MG63 (cell line): ENCODE measurements around the gene CASQ2. TPM values are rescaled to one million over a fixed set of nuclear protein-coding genes. Genes with fewer than 3 reads are reported as not detected.

ENCODE experiments used
- DNase-seq: peaks from one replicate; pipeline ENCODE4 v3.0.0-alpha.2; 2020
- H3K27me3 ChIP-seq: fragments of 250-450 bp; sonication (Bioruptor Pico); 2 replicates; pipeline ENCODE4 v1.5.1; 2020; ENCODE audit warnings: mild to moderate bottlenecking, moderate library complexity
- H3K36me3 ChIP-seq: fragments of 250-450 bp; sonication (Bioruptor Pico); 2 replicates; pipeline ENCODE4 v1.5.1; 2020; ENCODE audit warnings: mild to moderate bottlenecking, moderate library complexity
- H3K4me3 ChIP-seq: fragments of 250-450 bp; sonication (Bioruptor Pico); 2 replicates; pipeline ENCODE4 v1.5.1; 2020; ENCODE audit warnings: mild to moderate bottlenecking, moderate library complexity
- H3K9me3 ChIP-seq: fragments of 250-450 bp; sonication (Bioruptor Pico); 2 replicates; pipeline ENCODE4 v1.5.1; 2020; ENCODE audit warnings: mild to moderate bottlenecking, moderate library complexity
- total RNA-seq: library from RNA; depleted of rRNA; stranded (reverse); fragments of >200 nt; shearing (Covaris generic); gene quantifications from 2 replicates; pipeline ENCODE4 v1.2.3, GENCODE V29; 2014; ENCODE audit warnings: low replicate concordance

The CASQ2 gene
- total RNA-seq, 1 experiment from 2014 or later, result not detected

- DNase-seq, result no peak
- peaks cover 4% of the 10 kb centered on the region; the same call in 1 of the 2 replicates for H3K9me3 ChIP-seq
- H3K36me3 ChIP-seq, result no peaks in the 10 kb centered on the region
- no peak overlapping the region for H3K4me3 ChIP-seq
- H3K27me3 ChIP-seq, result peaks cover 4% of the 10 kb centered on the region; the same call in 1 of the 2 replicates
These were observed 11.2 kb downstream of the CASQ2 start for GRCh38 chr1:115757326-115757725.

GRCh38 chr1:115755456-115756370, 12.8 kb downstream of the CASQ2 start:
- Histone ChIP-seq H3K4me3 (no peak overlapping the region), H3K27me3 (peaks cover 4% of the 10 kb centered on the region; the same call in 1 of the 2 replicates), H3K9me3 (peaks cover 4% of the 10 kb centered on the region; the same call in 1 of the 2 replicates), H3K36me3 (no peaks in the 10 kb centered on the region)
- DNase-seq, result no peak

- H3K36me3 ChIP-seq, result no peaks in the 10 kb centered on the region
- no peak overlapping the region for H3K4me3 ChIP-seq
- H3K9me3 ChIP-seq, result no peaks in the 10 kb centered on the region
- DNase-seq, result no peak
- peaks cover 4% of the 10 kb centered on the region; the same call in 1 of the 2 replicates for H3K27me3 ChIP-seq
These were observed 14.7 kb downstream of the CASQ2 start for GRCh38 chr1:115753830-115754229.

GRCh38 chr1:115753361-115753760, 15.2 kb downstream of the CASQ2 start:
- Histone ChIP-seq H3K9me3 (no peaks in the 10 kb centered on the region), H3K27me3 (peaks cover 4% of the 10 kb centered on the region; the same call in 1 of the 2 replicates), H3K36me3 (no peaks in the 10 kb centered on the region), H3K4me3 (no peak overlapping the region)
- DNase-seq, result no peak

- no peaks in the 10 kb centered on the region; the same call in 1 of the 2 replicates for H3K9me3 ChIP-seq
- no peak overlapping the region for H3K4me3 ChIP-seq
- H3K36me3 ChIP-seq, result no peaks in the 10 kb centered on the region
- DNase-seq, result no peak
- no peaks in the 10 kb centered on the region for H3K27me3 ChIP-seq
These were observed 19.9 kb downstream of the CASQ2 start for GRCh38 chr1:115748401-115749150.

- H3K9me3 ChIP-seq, result no peaks in the 10 kb centered on the region; the same call in 1 of the 2 replicates
- no peaks in the 10 kb centered on the region for H3K27me3 ChIP-seq
- no peak for DNase-seq
- no peaks in the 10 kb centered on the region for H3K36me3 ChIP-seq
- no peak overlapping the region for H3K4me3 ChIP-seq
These were observed 22.4 kb downstream of the CASQ2 start for GRCh38 chr1:115746021-115746690.

GRCh38 chr1:115744646-115745275, 23.8 kb downstream of the CASQ2 start:
- no peak overlapping the region for H3K4me3 ChIP-seq
- no peak for DNase-seq
- H3K27me3 ChIP-seq, result no peaks in the 10 kb centered on the region
- H3K9me3 ChIP-seq, result no peaks in the 10 kb centered on the region; the same call in 1 of the 2 replicates
- no peaks in the 10 kb centered on the region for H3K36me3 ChIP-seq

GRCh38 chr1:115740811-115741210, 27.7 kb downstream of the CASQ2 start:
- Histone ChIP-seq H3K27me3 (0 out of 2 replicates have a peak, but pooled peaks cover 2% of the 10 kb centered on the region), H3K4me3 (no peak overlapping the region), H3K9me3 (no peaks in the 10 kb centered on the region), H3K36me3 (no peaks in the 10 kb centered on the region)
- no peak for DNase-seq

GRCh38 chr1:115732316-115732715, 36.2 kb downstream of the CASQ2 start:
- H3K27me3 ChIP-seq, result no peaks in the 10 kb centered on the region
- no peaks in the 10 kb centered on the region for H3K36me3 ChIP-seq
- H3K4me3 ChIP-seq, result no peak overlapping the region
- H3K9me3 ChIP-seq, result no peaks in the 10 kb centered on the region
- no peak for DNase-seq

GRCh38 chr1:115729756-115730155, 38.8 kb downstream of the CASQ2 start:
- no peaks in the 10 kb centered on the region for H3K36me3 ChIP-seq
- no peak overlapping the region for H3K4me3 ChIP-seq
- H3K27me3 ChIP-seq, result no peaks in the 10 kb centered on the region
- H3K9me3 ChIP-seq, result no peaks in the 10 kb centered on the region
- DNase-seq, result no peak

GRCh38 chr1:115728341-115728740, 40.2 kb downstream of the CASQ2 start:
- H3K36me3 ChIP-seq, result no peaks in the 10 kb centered on the region
- no peaks in the 10 kb centered on the region for H3K9me3 ChIP-seq
- no peak overlapping the region for H3K4me3 ChIP-seq
- H3K27me3 ChIP-seq, result no peaks in the 10 kb centered on the region
- no peak for DNase-seq

- no peaks in the 10 kb centered on the region for H3K9me3 ChIP-seq
- no peaks in the 10 kb centered on the region for H3K36me3 ChIP-seq
- H3K4me3 ChIP-seq, result no peak overlapping the region
- peak; percentile 50 for DNase-seq
- no peaks in the 10 kb centered on the region for H3K27me3 ChIP-seq
These were observed 40.7 kb downstream of the CASQ2 start for GRCh38 chr1:115727706-115728249.

- no peak overlapping the region for H3K4me3 ChIP-seq
- DNase-seq, result no peak
- H3K9me3 ChIP-seq, result no peaks in the 10 kb centered on the region
- no peaks in the 10 kb centered on the region for H3K27me3 ChIP-seq
- no peaks in the 10 kb centered on the region for H3K36me3 ChIP-seq
These were observed 41.9 kb downstream of the CASQ2 start for GRCh38 chr1:115726570-115726969.

- Histone ChIP-seq H3K27me3 (no peaks in the 10 kb centered on the region), H3K36me3 (no peaks in the 10 kb centered on the region), H3K9me3 (no peaks in the 10 kb centered on the region), H3K4me3 (no peak overlapping the region)
- no peak for DNase-seq
These were observed 42.4 kb downstream of the CASQ2 start for GRCh38 chr1:115726161-115726560.

GRCh38 chr1:115725600-115725999, 42.9 kb downstream of the CASQ2 start:
- Histone ChIP-seq H3K36me3 (no peaks in the 10 kb centered on the region), H3K4me3 (no peak overlapping the region)

GRCh38 chr1:115723756-115724155, 44.8 kb downstream of the CASQ2 start:
- no peaks in the 10 kb centered on the region for H3K27me3 ChIP-seq
- DNase-seq, result no peak
- H3K36me3 ChIP-seq, result no peaks in the 10 kb centered on the region
- no peaks in the 10 kb centered on the region for H3K9me3 ChIP-seq
- no peak overlapping the region for H3K4me3 ChIP-seq

More at GRCh38 chr1:115725600-115725999, 42.9 kb downstream of the CASQ2 start:
- DNase-seq, result peak; percentile 60
- Histone ChIP-seq H3K27me3 (no peaks in the 10 kb centered on the region), H3K9me3 (no peaks in the 10 kb centered on the region)
